ENCODE results near the gene IARS2.
A peak's percentile ranks its signal among the peaks of the same experiment; 100 is the strongest.

GRCh38 chr1:220189750-220190347 is 95.9 kb downstream of the IARS2 start:
- peak; percentile 71 for TF ChIP-seq CTCF (IDR thresholded peaks at IDR 0.05)
- TF ChIP-seq EZH2 (IDR thresholded peaks at IDR 0.05; ENCODE audit: borderline replicate concordance, insufficient read depth, low read depth, low read length, poor library complexity, severe bottlenecking) = no peak
